PC-3 (cell line): ENCODE data around the gene TM2D1. TPM values are rescaled to one million over a fixed set of nuclear protein-coding genes. Genes with fewer than 3 reads are reported as not detected.

ENCODE experiments used
- ATAC-seq: fragments of 200-7000 bp; cut with Tn5 transposase; 2 replicates; pipeline ENCODE4 v1.9.1; 2020; ENCODE audit warnings: mild to moderate bottlenecking, moderate library complexity
- BruUV-seq: library from RNA; stranded (reverse); fragments of 400-500 nt; replicated peaks from 2 replicates; lab custom pipeline; 2021; lab: Mats Ljungman, UMichigan
- CTCF ChIA-PET: fragments of 300-600 bp; sonication (Branson Sonifier 250); formaldehyde crosslinking; loops from one replicate; lab custom pipeline; 2022; ENCODE audit warnings: antibody characterized with exemption; lab: Charles Lee
- POLR2A ChIA-PET: fragments of 300-600 bp; sonication (Branson Sonifier 250); formaldehyde crosslinking; loops from one replicate; lab custom pipeline; 2022; ENCODE audit warnings: antibody characterized with exemption; ENCODE audit not compliant: unreplicated experiment; lab: Charles Lee
- DNase-seq: peaks from one replicate; pipeline ENCODE4 v3.0.0-alpha.2; 2015
- H2AFZ ChIP-seq: fragments of 300-600 bp; sonication (generic); 2 replicates; pipeline ENCODE4 v1.6.0; 2016; ENCODE audit warnings: antibody characterized with exemption, low read length
- H3F3A ChIP-seq: fragments of 300-600 bp; sonication (generic); one replicate; pipeline ENCODE4 v1.6.0; 2017; ENCODE audit warnings: antibody characterized with exemption, low read length, control low read depth, mild to moderate bottlenecking; ENCODE audit not compliant: unreplicated experiment
- H3K27ac ChIP-seq: fragments of 300-600 bp; sonication (generic); 2 replicates; pipeline ENCODE4 v1.5.1; 2016; ENCODE audit warnings: mild to moderate bottlenecking, low read length
- H3K27me3 ChIP-seq: fragments of 300-600 bp; sonication (generic); 2 replicates; pipeline ENCODE4 v1.6.1; 2016; ENCODE audit warnings: low read length, mixed read lengths
- H3K36me3 ChIP-seq: fragments of 300-600 bp; sonication (generic); 2 replicates; pipeline ENCODE4 v1.6.1; 2016; ENCODE audit warnings: low read depth, mixed run types, low read length, mixed read lengths
- H3K4me1 ChIP-seq: fragments of 300-600 bp; sonication (generic); 2 replicates; pipeline ENCODE4 v1.5.1; 2016; ENCODE audit warnings: low read length; ENCODE audit not compliant: insufficient read depth
- H3K4me2 ChIP-seq: fragments of 300-600 bp; sonication (generic); 2 replicates; pipeline ENCODE4 v1.6.0; 2016; ENCODE audit warnings: low read length
- H3K4me3 ChIP-seq: fragments of 300-600 bp; sonication (generic); 2 replicates; pipeline ENCODE4 v1.5.1; 2016; ENCODE audit warnings: mild to moderate bottlenecking, low read length, mixed read lengths
- H3K79me2 ChIP-seq: fragments of 300-600 bp; sonication (generic); 2 replicates; pipeline ENCODE4 v1.6.1; 2017; ENCODE audit warnings: low read length, mixed read lengths
- H3K9ac ChIP-seq: fragments of 300-600 bp; sonication (generic); 2 replicates; pipeline ENCODE4 v1.6.0; 2016; ENCODE audit warnings: mild to moderate bottlenecking, low read length
- H3K9me2 ChIP-seq: fragments of 300-600 bp; sonication (generic); replicated peaks from 2 replicates; pipeline ENCODE4 v1.6.1; 2016; ENCODE audit warnings: mixed run types, low read length, mixed read lengths
- H3K9me3 ChIP-seq: fragments of 300-600 bp; sonication (generic); 2 replicates; pipeline ENCODE4 v1.6.1; 2016; ENCODE audit warnings: low read length, mixed read lengths
- H4K20me1 ChIP-seq: fragments of 300-600 bp; sonication (generic); 2 replicates; pipeline ENCODE4 v1.6.1; 2016; ENCODE audit warnings: low read length, mixed read lengths
- CTCF ChIP-seq: fragments of 300-600 bp; sonication (generic); conservative IDR thresholded peaks from 2 replicates; pipeline ENCODE4 v1.5.1; 2017; ENCODE audit warnings: antibody characterized with exemption, low read depth, mild to moderate bottlenecking, low read length
- EZH2 ChIP-seq: fragments of 300-600 bp; sonication (generic); IDR thresholded peaks from one replicate; pipeline ENCODE4 v1.6.1; 2017; ENCODE audit warnings: antibody characterized with exemption, mild to moderate bottlenecking, low read length; ENCODE audit not compliant: unreplicated experiment
- EZH2phosphoT487 ChIP-seq: fragments of 300-600 bp; sonication (generic); IDR thresholded peaks from 2 replicates; pipeline ENCODE4 v1.6.1; 2018; ENCODE audit warnings: mild to moderate bottlenecking, antibody characterized with exemption, low read length, borderline replicate concordance
- intact Hi-C: fragments of 100-400 bp; cut with micrococcal nuclease; formaldehyde crosslinking; loops from 2 replicates; pipeline ENCODE4 v1.9.0; 2023
- total RNA-seq: library from RNA; depleted of rRNA; stranded (reverse); fragments of >200 nt; gene quantifications from 2 replicates; pipeline ENCODE4 v1.2.3, GENCODE V29; 2014

TM2D1 gene
- total RNA-seq, 1 experiment from 2014 or later = 48.0 TPM

GRCh38 chr1:61672376-61672775 lies 52.6 kb downstream of the TM2D1 start:
- Histone ChIP-seq H3F3A (no peaks in the 10 kb centered on the region), H3K36me3 (no peaks in the 10 kb centered on the region), H2AFZ (no peak overlapping the region), H3K79me2 (no peaks in the 10 kb centered on the region), H3K27me3 (no peaks in the 10 kb centered on the region), H3K4me1 (no peaks in the 10 kb centered on the region), H3K9ac (no peak overlapping the region), H3K9me3 (no peaks in the 10 kb centered on the region), H3K27ac (no peak overlapping the region), H3K9me2 (no peaks in the 10 kb centered on the region), H3K4me2 (no peak overlapping the region), H3K4me3 (no peak overlapping the region), H4K20me1 (no peaks in the 10 kb centered on the region)
- ATAC-seq (no peak), DNase-seq (no peak)
- no TSS peak for BruUV-seq
- intact Hi-C loops = no loop called here
- ChIA-PET CTCF (no interaction called here), POLR2A (no interaction called here)
- no peak for TF ChIP-seq EZH2phosphoT487
- TF ChIP-seq EZH2 = no peak
- TF ChIP-seq CTCF = no peak

DNA sequence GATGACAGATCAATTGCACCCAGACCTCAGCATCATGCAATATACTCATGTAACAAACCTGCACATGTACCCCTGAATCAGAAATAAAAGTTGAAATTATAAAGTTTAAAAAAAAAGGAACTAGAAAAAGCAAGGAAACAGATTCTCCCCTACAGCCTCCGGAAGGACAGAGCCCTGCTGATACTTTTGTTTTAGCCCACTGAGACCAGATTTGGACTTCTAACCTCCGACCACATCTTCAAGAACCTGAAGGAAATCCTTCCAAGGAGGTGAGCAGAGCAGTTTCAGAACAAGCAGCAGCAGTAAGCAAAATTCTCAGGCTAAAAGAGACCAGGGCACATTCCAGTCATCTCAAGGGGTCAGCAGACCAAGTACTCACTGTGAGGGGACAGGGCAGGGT lies 54.5 kb downstream of the TM2D1 start:
- Histone ChIP-seq H3K4me2 (no peak overlapping the region), H3K27ac (no peak overlapping the region), H3K9ac (no peak overlapping the region), H3K9me3 (no peaks in the 10 kb centered on the region), H2AFZ (no peak overlapping the region), H3K4me3 (no peak overlapping the region), H3F3A (no peaks in the 10 kb centered on the region), H3K36me3 (no peaks in the 10 kb centered on the region), H3K4me1 (no peaks in the 10 kb centered on the region), H3K9me2 (no peaks in the 10 kb centered on the region), H3K79me2 (no peaks in the 10 kb centered on the region), H3K27me3 (no peaks in the 10 kb centered on the region), H4K20me1 (no peaks in the 10 kb centered on the region)
- no peak for DNase-seq
- CTCF ChIA-PET = no interaction called here
- ATAC-seq = no peak
- BruUV-seq = no TSS peak
- TF ChIP-seq EZH2phosphoT487 (no peak), EZH2 (no peak), CTCF (no peak)
- intact Hi-C loops = no loop called here
- POLR2A ChIA-PET = no interaction called here

DNA sequence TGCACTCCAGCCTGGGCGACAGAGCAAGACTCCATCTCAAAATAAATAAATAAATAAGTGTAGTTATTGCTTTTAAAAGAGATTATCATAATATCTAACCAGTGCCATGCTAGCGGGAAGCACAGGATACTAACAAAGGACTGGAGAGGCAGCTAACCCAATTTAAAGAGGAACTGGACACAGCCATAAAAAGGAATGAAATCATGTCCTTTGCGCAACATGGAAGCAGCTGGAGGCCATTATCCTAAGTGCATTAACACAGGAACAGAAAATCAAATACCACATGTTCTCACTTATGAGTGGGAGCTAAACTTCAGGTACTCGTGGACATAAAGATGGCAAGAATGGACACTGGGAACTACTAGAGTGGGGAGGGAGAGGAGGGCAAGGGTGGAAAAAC lies 54.9 kb downstream of the TM2D1 start:
- Histone ChIP-seq H2AFZ (no peak overlapping the region), H3K4me1 (no peaks in the 10 kb centered on the region), H3K4me2 (no peak overlapping the region), H3K9me3 (no peaks in the 10 kb centered on the region), H3K27me3 (no peaks in the 10 kb centered on the region), H3K79me2 (no peaks in the 10 kb centered on the region), H3F3A (no peaks in the 10 kb centered on the region), H4K20me1 (no peaks in the 10 kb centered on the region), H3K27ac (no peak overlapping the region), H3K36me3 (no peaks in the 10 kb centered on the region), H3K9ac (no peak overlapping the region), H3K4me3 (no peak overlapping the region), H3K9me2 (no peaks in the 10 kb centered on the region)
- ATAC-seq (no peak), DNase-seq (no peak)
- BruUV-seq = no TSS peak
- intact Hi-C loops = no loop called here
- no peak for TF ChIP-seq CTCF
- no peak for TF ChIP-seq EZH2
- TF ChIP-seq EZH2phosphoT487 = no peak
- ChIA-PET CTCF (no interaction called here), POLR2A (no interaction called here)
